Spleen (tissue), 7 donors: Measurements from ENCODE around the gene SGTA.

Source experiments
- POLR2A ChIP-seq, 3 donors: fragments of 450-650 bp; IDR thresholded peaks; one replicate each; pipeline ENCODE4 v1.5.1; 2017; ENCODE audit warnings: antibody characterized with exemption in 3 of 3, mild to moderate bottlenecking in 1 of 3
- POLR2AphosphoS5 ChIP-seq, 3 donors: sonication (generic); formaldehyde crosslinking; IDR thresholded peaks; one replicate each; pipeline ENCODE4 v1.5.1; 2017; ENCODE audit warnings: antibody characterized with exemption in 3 of 3
- TF ChIP-seq, protein P1 (sequence below), 11 experiments: fragments of 200-600 bp in 7 of 11; fragments of 450-650 bp in 4 of 11; sonication (generic) in 4 of 11; IDR thresholded peaks in 8 of 11; conservative IDR thresholded peaks in 3 of 11; 1 replicate in 7 of 11; 2 replicates in 4 of 11; pipeline versions ENCODE4 v1.4.0 to v1.8.0; 2016 to 2021; ENCODE audit warnings: antibody characterized with exemption in 11 of 11, inconsistent platforms in 4 of 11, mild to moderate bottlenecking in 1 of 11
- donor health status: DM: no; HTN: no; CAD: no; lungs with moderate emphysema.
- donor health status: DM: no; HTN: no; CAD: no.
- donor health status: DM: no; HTN: no; CAD: no.

DNA sequence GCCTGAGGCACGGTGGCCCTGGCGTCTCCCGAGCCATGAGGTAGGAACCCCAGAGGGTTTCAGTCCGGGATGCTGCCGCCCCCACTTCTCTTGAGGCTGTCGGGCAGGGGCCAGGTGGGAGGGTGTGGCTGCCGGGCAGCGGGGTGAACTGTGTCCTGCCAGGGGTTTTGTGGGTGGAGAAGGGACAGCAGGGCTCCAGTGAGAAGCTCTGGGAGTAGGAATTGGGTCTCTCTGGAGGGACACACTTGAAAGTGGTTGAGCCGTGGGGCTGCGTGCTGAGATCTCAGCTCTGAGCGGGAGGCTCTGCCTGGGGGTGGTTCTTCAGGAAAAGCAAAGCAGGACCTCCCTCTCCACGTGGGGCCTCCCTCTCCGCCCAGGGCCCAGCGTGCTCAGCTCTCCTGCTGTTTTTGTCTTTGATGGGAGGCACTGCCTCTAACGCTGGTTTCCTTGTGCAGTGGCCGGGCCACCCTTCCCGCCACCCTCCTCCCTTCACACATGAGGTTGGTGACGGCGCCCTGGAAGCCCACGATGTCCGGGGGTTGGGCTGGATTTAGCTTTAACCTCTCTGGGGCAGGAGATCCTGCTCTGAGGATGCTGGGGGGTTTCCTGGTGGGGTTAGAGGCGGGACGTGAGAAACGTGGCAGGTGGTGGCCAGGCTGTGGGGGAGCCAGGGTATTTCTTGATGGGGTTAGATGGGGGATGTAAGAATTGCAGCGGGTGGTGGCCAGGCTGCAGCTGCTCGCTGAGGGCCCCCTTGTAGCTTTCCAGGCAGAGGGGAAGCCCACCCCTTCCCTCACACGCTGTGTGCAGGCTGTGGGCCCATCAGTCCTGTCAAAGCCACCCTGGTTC is 21.3 kb upstream of the SGTA start:
- TF ChIP-seq, protein P1, sequence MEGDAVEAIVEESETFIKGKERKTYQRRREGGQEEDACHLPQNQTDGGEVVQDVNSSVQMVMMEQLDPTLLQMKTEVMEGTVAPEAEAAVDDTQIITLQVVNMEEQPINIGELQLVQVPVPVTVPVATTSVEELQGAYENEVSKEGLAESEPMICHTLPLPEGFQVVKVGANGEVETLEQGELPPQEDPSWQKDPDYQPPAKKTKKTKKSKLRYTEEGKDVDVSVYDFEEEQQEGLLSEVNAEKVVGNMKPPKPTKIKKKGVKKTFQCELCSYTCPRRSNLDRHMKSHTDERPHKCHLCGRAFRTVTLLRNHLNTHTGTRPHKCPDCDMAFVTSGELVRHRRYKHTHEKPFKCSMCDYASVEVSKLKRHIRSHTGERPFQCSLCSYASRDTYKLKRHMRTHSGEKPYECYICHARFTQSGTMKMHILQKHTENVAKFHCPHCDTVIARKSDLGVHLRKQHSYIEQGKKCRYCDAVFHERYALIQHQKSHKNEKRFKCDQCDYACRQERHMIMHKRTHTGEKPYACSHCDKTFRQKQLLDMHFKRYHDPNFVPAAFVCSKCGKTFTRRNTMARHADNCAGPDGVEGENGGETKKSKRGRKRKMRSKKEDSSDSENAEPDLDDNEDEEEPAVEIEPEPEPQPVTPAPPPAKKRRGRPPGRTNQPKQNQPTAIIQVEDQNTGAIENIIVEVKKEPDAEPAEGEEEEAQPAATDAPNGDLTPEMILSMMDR (IDR thresholded peaks at IDR 0.05 in 8 of 11, conservative IDR thresholded peaks at IDR 0.05 in 3 of 11) = no peak
- TF ChIP-seq POLR2A (IDR thresholded peaks at IDR 0.05) = no peak
- no peak for TF ChIP-seq POLR2AphosphoS5 (IDR thresholded peaks at IDR 0.05)
